Loucy (cell line): ENCODE data around the gene EOLA1.

ENCODE experiments used
- EZH2phosphoT487 ChIP-seq: fragments of 200-600 bp; IDR thresholded peaks from 2 replicates; pipeline ENCODE4 v1.6.1; 2018; ENCODE audit warnings: antibody characterized with exemption, mild to moderate bottlenecking, moderate library complexity, borderline replicate concordance
- TF ChIP-seq, protein P1 (sequence below): fragments of 200-600 bp; sonication (generic); conservative IDR thresholded peaks from 2 replicates; pipeline ENCODE4 v1.5.1; 2014; ENCODE audit warnings: mild to moderate bottlenecking, antibody characterized with exemption, low read length

- TF ChIP-seq, protein P1, sequence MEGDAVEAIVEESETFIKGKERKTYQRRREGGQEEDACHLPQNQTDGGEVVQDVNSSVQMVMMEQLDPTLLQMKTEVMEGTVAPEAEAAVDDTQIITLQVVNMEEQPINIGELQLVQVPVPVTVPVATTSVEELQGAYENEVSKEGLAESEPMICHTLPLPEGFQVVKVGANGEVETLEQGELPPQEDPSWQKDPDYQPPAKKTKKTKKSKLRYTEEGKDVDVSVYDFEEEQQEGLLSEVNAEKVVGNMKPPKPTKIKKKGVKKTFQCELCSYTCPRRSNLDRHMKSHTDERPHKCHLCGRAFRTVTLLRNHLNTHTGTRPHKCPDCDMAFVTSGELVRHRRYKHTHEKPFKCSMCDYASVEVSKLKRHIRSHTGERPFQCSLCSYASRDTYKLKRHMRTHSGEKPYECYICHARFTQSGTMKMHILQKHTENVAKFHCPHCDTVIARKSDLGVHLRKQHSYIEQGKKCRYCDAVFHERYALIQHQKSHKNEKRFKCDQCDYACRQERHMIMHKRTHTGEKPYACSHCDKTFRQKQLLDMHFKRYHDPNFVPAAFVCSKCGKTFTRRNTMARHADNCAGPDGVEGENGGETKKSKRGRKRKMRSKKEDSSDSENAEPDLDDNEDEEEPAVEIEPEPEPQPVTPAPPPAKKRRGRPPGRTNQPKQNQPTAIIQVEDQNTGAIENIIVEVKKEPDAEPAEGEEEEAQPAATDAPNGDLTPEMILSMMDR = no peak
- TF ChIP-seq EZH2phosphoT487 = no peak
Measured at GRCh38 chrX:149505671-149506070, 35.1 kb upstream of the EOLA1 start.
